ENCODE data around the gene CEP135.

Gene CEP135

GRCh38 chr4:55907469-55907868, 41.3 kb upstream of the CEP135 start:
- peak; percentile 17 for DNase-seq
- Histone ChIP-seq H3K36me3 (replicated peaks; ENCODE audit: insufficient read depth, low read length) (no peaks in the 10 kb centered on the region), H3K4me1 (ENCODE audit: low read length) (no peaks in the 10 kb centered on the region), H3K4me3 (ENCODE audit: low read length) (no peak overlapping the region), H3K9me2 (replicated peaks; ENCODE audit: insufficient read depth, low read length) (no peaks in the 10 kb centered on the region), H3K27me3 (replicated peaks; ENCODE audit: insufficient read depth, low read length) (no peaks in the 10 kb centered on the region), H3K4me2 (ENCODE audit: low read depth, low read length) (peak overlapping the region; percentile 48), H3K9me3 (replicated peaks; ENCODE audit: insufficient read depth, low read length) (no peaks in the 10 kb centered on the region), H4K20me1 (ENCODE audit: insufficient read depth, low read length) (no peaks in the 10 kb centered on the region), H3F3A (ENCODE audit: insufficient read depth, low read length) (no peaks in the 10 kb centered on the region), H3K79me2 (ENCODE audit: low read length) (no peaks in the 10 kb centered on the region), H2AFZ (ENCODE audit: low read length) (no peak overlapping the region), H3K27ac (ENCODE audit: low read length) (no peak overlapping the region), H3K9ac (ENCODE audit: low read length) (no peak overlapping the region)
- no peak for TF ChIP-seq EZH2phosphoT487 (IDR thresholded peaks at IDR 0.05; ENCODE audit: low read length)
- TF ChIP-seq, protein P1, sequence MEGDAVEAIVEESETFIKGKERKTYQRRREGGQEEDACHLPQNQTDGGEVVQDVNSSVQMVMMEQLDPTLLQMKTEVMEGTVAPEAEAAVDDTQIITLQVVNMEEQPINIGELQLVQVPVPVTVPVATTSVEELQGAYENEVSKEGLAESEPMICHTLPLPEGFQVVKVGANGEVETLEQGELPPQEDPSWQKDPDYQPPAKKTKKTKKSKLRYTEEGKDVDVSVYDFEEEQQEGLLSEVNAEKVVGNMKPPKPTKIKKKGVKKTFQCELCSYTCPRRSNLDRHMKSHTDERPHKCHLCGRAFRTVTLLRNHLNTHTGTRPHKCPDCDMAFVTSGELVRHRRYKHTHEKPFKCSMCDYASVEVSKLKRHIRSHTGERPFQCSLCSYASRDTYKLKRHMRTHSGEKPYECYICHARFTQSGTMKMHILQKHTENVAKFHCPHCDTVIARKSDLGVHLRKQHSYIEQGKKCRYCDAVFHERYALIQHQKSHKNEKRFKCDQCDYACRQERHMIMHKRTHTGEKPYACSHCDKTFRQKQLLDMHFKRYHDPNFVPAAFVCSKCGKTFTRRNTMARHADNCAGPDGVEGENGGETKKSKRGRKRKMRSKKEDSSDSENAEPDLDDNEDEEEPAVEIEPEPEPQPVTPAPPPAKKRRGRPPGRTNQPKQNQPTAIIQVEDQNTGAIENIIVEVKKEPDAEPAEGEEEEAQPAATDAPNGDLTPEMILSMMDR (IDR thresholded peaks at IDR 0.05; ENCODE audit: low read length): no peak

GRCh38 chr4:55910140-55910539, 38.6 kb upstream of the CEP135 start:
- Histone ChIP-seq H3K9me2 (replicated peaks; ENCODE audit: insufficient read depth, low read length) (no peaks in the 10 kb centered on the region), H3K4me2 (ENCODE audit: low read depth, low read length) (no peak overlapping the region), H2AFZ (ENCODE audit: low read length) (no peak overlapping the region), H3K9me3 (replicated peaks; ENCODE audit: insufficient read depth, low read length) (no peaks in the 10 kb centered on the region), H3K4me1 (ENCODE audit: low read length) (no peaks in the 10 kb centered on the region), H4K20me1 (ENCODE audit: insufficient read depth, low read length) (no peaks in the 10 kb centered on the region), H3K36me3 (replicated peaks; ENCODE audit: insufficient read depth, low read length) (no peaks in the 10 kb centered on the region), H3K4me3 (ENCODE audit: low read length) (no peak overlapping the region), H3K9ac (ENCODE audit: low read length) (no peak overlapping the region), H3K27me3 (replicated peaks; ENCODE audit: insufficient read depth, low read length) (no peaks in the 10 kb centered on the region), H3K27ac (ENCODE audit: low read length) (no peak overlapping the region), H3F3A (ENCODE audit: insufficient read depth, low read length) (no peaks in the 10 kb centered on the region), H3K79me2 (ENCODE audit: low read length) (no peaks in the 10 kb centered on the region)
- TF ChIP-seq, protein P1 (IDR thresholded peaks at IDR 0.05; ENCODE audit: low read length): no peak
- no peak for TF ChIP-seq EZH2phosphoT487 (IDR thresholded peaks at IDR 0.05; ENCODE audit: low read length)
- no peak for DNase-seq

GRCh38 chr4:55912249-55912648, 36.5 kb upstream of the CEP135 start:
- H3F3A ChIP-seq (ENCODE audit: insufficient read depth, low read length): no peaks in the 10 kb centered on the region
- H3K79me2 ChIP-seq (ENCODE audit: low read length): no peaks in the 10 kb centered on the region
- no peaks in the 10 kb centered on the region for H3K27me3 ChIP-seq (replicated peaks; ENCODE audit: insufficient read depth, low read length)
- no peaks in the 10 kb centered on the region for H3K36me3 ChIP-seq (replicated peaks; ENCODE audit: insufficient read depth, low read length)
- no peaks in the 10 kb centered on the region for H3K4me1 ChIP-seq (ENCODE audit: low read length)
- H3K9me3 ChIP-seq (replicated peaks; ENCODE audit: insufficient read depth, low read length): no peaks in the 10 kb centered on the region
- no peak overlapping the region for H3K4me3 ChIP-seq (ENCODE audit: low read length)
- no peak overlapping the region for H3K9ac ChIP-seq (ENCODE audit: low read length)
- H3K27ac ChIP-seq (ENCODE audit: low read length): no peak overlapping the region
- H3K4me2 ChIP-seq (ENCODE audit: low read depth, low read length): no peak overlapping the region
- H2AFZ ChIP-seq (ENCODE audit: low read length): no peak overlapping the region
- DNase-seq: no peak
- TF ChIP-seq EZH2phosphoT487 (IDR thresholded peaks at IDR 0.05; ENCODE audit: low read length): no peak
- no peaks in the 10 kb centered on the region for H4K20me1 ChIP-seq (ENCODE audit: insufficient read depth, low read length)
- no peaks in the 10 kb centered on the region for H3K9me2 ChIP-seq (replicated peaks; ENCODE audit: insufficient read depth, low read length)

DNA sequence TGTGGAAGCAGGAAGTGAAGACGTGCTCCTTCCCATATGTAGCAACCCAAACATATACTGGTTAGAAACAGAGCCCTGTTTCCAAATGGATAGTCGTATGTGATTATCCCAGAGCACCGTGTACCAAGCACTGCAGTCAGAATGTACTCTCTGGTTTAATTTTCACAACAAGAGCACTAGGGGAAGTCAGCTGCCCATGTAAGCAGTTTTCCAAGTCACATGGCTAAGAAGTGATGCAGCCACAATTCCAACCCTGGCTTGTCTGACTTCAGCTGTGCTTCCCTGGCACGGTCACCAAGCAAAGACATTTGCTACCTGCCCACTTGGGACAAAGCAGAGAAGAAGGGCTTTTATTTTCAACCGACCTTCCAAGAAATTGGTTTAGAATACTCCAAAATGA, 28.2 kb upstream of the CEP135 start:
- H3K4me1 ChIP-seq (ENCODE audit: low read length): no peaks in the 10 kb centered on the region
- H2AFZ ChIP-seq (ENCODE audit: low read length): no peak overlapping the region
- H3K9me2 ChIP-seq (replicated peaks; ENCODE audit: insufficient read depth, low read length): no peaks in the 10 kb centered on the region
- H3K27ac ChIP-seq (ENCODE audit: low read length): no peak overlapping the region
- H3K27me3 ChIP-seq (replicated peaks; ENCODE audit: insufficient read depth, low read length): no peaks in the 10 kb centered on the region
- no peaks in the 10 kb centered on the region for H3F3A ChIP-seq (ENCODE audit: insufficient read depth, low read length)
- no peaks in the 10 kb centered on the region for H4K20me1 ChIP-seq (ENCODE audit: insufficient read depth, low read length)
- H3K79me2 ChIP-seq (ENCODE audit: low read length): no peaks in the 10 kb centered on the region
- no peak overlapping the region for H3K9ac ChIP-seq (ENCODE audit: low read length)
- H3K9me3 ChIP-seq (replicated peaks; ENCODE audit: insufficient read depth, low read length): no peaks in the 10 kb centered on the region
- TF ChIP-seq, protein P1 (IDR thresholded peaks at IDR 0.05; ENCODE audit: low read length): no peak
- TF ChIP-seq EZH2phosphoT487 (IDR thresholded peaks at IDR 0.05; ENCODE audit: low read length): no peak
- TF ChIP-seq EZH2 (optimal IDR thresholded peaks at IDR 0.05; ENCODE audit: low read depth, low read length): no peak
- no peak for DNase-seq
- no peaks in the 10 kb centered on the region for H3K36me3 ChIP-seq (replicated peaks; ENCODE audit: insufficient read depth, low read length)
- no peak overlapping the region for H3K4me2 ChIP-seq (ENCODE audit: low read depth, low read length)
- no peak overlapping the region for H3K4me3 ChIP-seq (ENCODE audit: low read length)
